HG03565 (cell line): ENCODE measurements around the gene EPM2AIP1.
"Not testable (repeated sequence)": the region's sequence is repeated elsewhere in the genome, so short reads cannot be mapped to it uniquely, and the experiment has no call there.

Experiments used
- ATAC-seq: cut with Tn5 transposase; IDR thresholded peaks from one replicate; pipeline ENCODE4 v1.9.1; 2021; ENCODE audit warnings: mild to moderate bottlenecking, moderate library complexity; ENCODE audit not compliant: unreplicated experiment

The EPM2AIP1 gene

DNA sequence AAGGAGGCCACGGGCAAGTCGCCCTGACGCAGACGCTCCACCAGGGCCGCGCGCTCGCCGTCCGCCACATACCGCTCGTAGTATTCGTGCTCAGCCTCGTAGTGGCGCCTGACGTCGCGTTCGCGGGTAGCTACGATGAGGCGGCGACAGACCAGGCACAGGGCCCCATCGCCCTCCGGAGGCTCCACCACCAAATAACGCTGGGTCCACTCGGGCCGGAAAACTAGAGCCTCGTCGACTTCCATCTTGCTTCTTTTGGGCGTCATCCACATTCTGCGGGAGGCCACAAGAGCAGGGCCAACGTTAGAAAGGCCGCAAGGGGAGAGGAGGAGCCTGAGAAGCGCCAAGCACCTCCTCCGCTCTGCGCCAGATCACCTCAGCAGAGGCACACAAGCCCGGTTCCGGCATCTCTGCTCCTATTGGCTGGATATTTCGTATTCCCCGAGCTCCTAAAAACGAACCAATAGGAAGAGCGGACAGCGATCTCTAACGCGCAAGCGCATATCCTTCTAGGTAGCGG is at the start of gene EPM2AIP1:
Gene EPM2AIP1, minus strand, starts transcription at position 326 of the 520 bp plus-strand sequence. Its CDS starts 54 bp downstream, at position 272.
- peak; percentile 12 for ATAC-seq

DNA sequence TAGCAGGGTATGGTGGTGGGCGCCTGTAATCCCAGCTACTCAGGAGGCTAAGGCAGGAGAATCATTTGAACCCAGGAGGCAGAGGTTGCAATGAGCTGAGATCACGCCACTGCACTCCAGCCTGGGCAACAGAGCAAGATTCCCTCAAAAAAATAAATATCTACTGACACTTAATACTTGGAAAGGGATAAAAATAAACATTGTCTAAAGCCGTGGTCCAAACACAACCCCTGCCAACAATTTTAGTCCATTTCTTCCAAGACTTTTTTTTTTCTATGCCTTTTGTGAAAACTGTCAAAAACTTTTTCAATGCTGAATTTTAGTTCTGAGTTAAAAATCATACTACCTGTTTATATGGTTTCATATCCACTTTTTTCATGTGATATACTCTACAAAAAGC is 49.8 kb upstream of the EPM2AIP1 start:
- ATAC-seq: not testable (repeated sequence)

DNA sequence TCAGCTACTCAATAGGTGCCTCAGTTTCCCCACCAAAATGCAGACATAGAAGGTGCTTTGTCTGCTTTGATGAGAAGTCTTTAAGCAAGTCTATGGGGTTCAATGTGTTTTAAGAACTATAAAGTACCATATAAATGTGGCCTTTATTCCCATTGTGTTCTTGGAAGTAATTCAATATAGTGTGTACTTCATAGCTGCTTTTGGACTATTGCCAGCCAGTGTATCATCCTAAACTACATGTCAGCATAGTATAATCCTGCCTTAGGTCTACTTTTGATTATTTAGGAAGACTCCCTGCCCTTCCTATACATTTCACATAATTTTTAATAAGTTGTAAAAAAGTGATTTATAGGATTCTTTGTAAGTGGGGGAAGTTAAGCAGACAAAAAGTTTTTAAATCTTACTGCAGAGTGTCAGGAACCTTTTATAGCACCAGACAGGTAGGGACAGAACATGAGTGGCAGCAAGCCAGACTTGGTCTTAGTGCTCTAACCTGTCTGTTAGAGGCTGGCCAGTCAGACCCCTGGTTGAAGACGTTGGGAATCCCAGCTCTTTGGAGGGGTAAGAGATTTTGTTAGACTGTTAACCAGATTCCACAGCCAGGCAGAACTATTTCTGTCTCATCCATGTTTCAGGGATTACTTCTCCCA is 48.7 kb upstream of the EPM2AIP1 start:
- no peak for ATAC-seq

DNA sequence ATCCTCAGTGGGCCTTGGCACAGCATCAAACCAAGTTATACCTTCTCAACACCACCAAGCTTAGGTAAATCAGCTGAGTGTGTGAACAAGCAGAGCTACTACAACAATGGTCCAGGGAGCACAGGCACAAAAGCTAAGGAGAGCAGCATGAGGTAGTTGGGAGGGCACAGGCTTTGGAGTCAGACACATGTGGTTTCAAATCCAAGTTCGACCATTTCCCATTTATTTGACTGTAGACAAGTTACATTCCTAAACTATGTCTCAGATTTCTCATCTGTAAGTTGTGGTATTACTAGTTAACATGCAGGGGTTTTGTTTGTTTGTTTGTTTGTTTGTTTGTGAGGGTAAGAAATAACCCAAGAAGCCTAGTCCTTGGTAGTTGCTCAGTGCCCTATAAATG is 47.3 kb upstream of the EPM2AIP1 start:
- ATAC-seq: no peak

DNA sequence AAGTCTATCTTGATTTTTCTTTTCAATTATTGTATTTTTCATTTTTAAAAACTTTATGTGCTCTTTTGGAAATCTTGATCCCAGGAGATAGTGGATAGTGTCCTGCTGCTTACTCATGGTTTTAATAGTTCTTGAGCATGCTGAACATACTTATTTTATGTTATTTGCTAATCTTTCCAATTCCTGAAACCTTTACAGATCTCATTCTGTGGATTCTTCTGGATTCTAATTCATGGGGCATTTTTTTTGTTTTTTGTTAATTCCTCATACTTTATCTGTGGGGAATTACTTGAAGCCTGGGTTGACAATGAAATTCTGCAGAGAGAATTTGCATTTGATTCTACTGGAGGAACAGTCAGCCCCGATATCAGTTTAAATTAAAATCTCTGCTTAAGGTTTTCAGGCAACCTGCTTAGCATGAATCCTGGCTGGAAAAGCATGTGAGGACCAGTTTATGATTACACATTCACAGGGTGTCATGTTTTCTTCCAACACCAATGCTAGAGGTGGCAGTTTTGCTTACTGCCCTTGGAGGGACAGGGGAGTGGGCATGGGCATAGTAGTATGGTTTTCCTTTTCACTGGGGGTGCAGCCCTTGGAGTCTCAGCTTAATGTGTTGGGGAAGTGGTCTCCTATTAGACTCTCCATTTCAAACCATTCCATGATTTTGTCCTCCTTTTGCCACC is 46.4 kb upstream of the EPM2AIP1 start:
- ATAC-seq: no peak

DNA sequence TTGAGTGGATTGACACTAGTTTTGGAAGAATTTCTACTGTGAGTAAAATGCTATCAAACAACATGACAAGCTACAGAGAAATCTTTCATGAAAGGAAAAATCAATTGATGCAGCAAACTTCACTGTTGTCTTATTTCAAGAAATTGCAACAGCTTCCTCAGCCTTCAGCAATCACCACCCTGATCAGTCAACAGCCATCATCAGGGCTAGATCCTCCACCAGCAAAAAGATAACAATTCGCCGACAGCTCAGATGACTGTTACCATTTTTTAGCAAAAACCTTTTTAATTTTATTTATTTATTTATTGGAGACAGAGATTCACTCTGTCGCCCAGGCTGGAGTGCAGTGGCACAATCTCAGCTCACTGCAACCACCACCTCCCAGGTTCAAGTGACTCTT is 44.4 kb upstream of the EPM2AIP1 start:
- no peak for ATAC-seq

GRCh38 chr3:37032961-37033360 is 40.0 kb upstream of the EPM2AIP1 start:
- no peak for ATAC-seq

- ATAC-seq: no peak
These were observed 38.3 kb upstream of the EPM2AIP1 start for GRCh38 chr3:37031096-37031682.

GRCh38 chr3:37030588-37030987 is 37.7 kb upstream of the EPM2AIP1 start:
- no peak for ATAC-seq

DNA sequence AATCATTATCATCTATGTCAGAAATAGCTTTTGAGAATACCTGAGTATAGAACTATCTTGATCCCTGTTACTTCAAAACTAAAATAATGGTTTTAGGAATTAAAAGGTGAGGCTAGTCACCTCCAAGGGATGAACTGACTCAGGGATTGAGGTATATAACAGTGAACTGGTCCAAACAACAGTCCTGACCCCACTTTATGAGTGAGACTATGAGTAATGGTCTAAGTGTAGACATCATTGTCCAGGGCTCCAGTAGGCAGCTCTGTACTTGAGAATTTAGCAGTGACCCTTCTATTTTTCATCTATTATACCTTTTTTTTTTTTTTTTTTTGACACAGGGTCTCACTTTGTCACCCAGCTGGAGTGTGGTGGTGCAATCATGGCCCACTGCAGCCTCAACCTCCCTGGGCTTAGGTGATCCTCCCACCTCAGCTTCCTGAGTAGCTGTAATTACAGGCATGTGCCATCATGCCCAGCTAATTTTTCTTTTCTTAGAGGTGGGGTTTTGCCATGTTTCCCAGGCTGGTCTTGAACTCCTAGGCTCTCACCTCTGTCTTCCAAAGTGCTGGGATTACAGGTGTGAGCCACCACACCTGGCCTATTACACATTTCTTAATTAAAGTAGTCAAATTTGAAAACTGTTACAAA is 36.7 kb upstream of the EPM2AIP1 start:
- ATAC-seq: no peak

GRCh38 chr3:37029111-37029510 is 36.2 kb upstream of the EPM2AIP1 start:
- no peak for ATAC-seq

- ATAC-seq: no peak
These were observed 35.4 kb upstream of the EPM2AIP1 start for GRCh38 chr3:37028329-37028728.

- ATAC-seq: no peak
These were observed 33.9 kb upstream of the EPM2AIP1 start for GRCh38 chr3:37026851-37027250.

DNA sequence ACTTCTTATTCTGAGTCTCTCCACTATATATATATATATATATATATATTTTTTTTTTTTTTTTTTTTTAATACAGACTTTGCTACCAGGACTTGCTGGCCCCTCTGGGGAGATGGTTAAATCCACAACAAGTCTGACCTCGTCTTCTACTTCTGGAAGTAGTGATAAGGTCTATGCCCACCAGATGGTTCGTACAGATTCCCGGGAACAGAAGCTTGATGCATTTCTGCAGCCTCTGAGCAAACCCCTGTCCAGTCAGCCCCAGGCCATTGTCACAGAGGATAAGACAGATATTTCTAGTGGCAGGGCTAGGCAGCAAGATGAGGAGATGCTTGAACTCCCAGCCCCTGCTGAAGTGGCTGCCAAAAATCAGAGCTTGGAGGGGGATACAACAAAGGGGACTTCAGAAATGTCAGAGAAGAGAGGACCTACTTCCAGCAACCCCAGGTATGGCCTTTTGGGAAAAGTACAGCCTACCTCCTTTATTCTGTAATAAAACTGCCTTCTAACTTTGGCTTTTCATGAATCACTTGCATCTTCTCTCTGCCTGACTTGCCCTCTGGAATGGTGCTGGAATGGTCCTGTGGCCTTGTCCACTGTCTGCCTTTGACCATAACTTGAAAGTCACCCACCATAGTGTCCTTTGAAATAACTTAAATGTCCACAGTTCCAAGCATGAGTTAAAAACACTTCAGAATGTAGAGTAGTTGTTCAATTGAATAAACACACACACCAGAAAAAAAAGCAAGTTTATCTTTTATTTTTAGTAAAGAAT is 32.8 kb upstream of the EPM2AIP1 start:
- ATAC-seq: no peak

GRCh38 chr3:37024820-37025405 is 32.0 kb upstream of the EPM2AIP1 start:
- ATAC-seq: no peak

- no peak for ATAC-seq
These were observed 31.2 kb upstream of the EPM2AIP1 start for GRCh38 chr3:37024092-37024491.

GRCh38 chr3:37017683-37018082 is 24.8 kb upstream of the EPM2AIP1 start:
- ATAC-seq: no peak

DNA sequence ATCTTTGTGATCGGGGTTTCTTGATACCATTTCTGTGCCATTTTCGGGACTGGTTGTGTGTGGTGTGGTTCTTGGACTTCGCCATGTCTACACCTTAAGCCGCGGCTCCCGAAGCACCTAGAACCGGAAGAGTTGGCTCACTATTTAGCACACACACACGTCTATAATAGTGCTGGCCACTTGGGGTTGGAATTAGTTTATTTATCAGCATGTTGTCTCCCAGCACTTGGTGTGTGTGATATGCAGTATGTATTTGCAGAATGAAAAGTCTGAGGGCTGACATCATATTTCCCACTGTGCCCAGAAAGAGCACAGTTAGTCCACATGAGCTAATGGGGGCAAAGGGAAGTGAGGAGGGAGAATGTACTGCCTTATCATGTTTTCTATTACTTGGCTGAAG is 24.0 kb upstream of the EPM2AIP1 start:
- ATAC-seq: no peak

DNA sequence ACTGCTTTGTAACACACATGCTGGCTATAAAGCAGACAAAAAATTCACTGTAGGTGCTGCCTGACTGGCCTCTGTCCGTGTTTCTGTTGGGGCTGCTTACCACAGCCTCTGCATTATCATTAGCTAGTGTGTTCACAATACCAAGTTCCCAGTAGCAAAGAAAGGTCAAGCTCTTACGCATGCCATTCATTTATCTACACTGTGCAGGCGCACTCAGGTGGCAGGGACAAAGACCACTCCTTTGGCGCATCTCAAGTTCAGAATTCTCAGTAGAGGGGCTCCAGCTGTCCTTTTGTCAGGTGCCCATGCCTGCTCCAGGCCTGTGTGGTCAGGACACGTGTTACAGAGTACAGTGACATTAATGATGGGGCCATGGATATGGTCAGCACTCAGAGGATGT is 22.7 kb upstream of the EPM2AIP1 start:
- no peak for ATAC-seq

- no peak for ATAC-seq
These were observed 21.7 kb upstream of the EPM2AIP1 start for GRCh38 chr3:37014620-37015019.
